Frontal cortex (tissue), 4 donors: ENCODE measurements around the gene KCTD20. TPM values are rescaled to one million over a fixed set of nuclear protein-coding genes. Genes with fewer than 3 reads are reported as not detected.

Source experiments
- DNase-seq, 2 donors: peaks; one replicate each; pipeline ENCODE4 v3.0.0; 2012; ENCODE audit warnings: low spot score in 2 of 2
- FAIRE-seq: peaks from 2 replicates; lab custom pipeline; 2012; peaks lifted over from hg19 to GRCh38; lab: Jason Lieb, UNC
- small RNA-seq: library from RNA; depleted of rRNA; stranded (forward); fragments of <200 nt; gene quantifications from one replicate; pipeline ENCODE3, GENCODE V24; 2014
- total RNA-seq: library from RNA; depleted of rRNA; stranded (reverse); fragments of >200 nt; gene quantifications from one replicate; pipeline ENCODE4 v1.2.3, GENCODE V29; 2014
- donor health status: control.
- donor health status: control.
- donor health status: control.

The KCTD20 gene
- total RNA-seq, 1 donor from 2014 or later: 68.1 TPM

DNA sequence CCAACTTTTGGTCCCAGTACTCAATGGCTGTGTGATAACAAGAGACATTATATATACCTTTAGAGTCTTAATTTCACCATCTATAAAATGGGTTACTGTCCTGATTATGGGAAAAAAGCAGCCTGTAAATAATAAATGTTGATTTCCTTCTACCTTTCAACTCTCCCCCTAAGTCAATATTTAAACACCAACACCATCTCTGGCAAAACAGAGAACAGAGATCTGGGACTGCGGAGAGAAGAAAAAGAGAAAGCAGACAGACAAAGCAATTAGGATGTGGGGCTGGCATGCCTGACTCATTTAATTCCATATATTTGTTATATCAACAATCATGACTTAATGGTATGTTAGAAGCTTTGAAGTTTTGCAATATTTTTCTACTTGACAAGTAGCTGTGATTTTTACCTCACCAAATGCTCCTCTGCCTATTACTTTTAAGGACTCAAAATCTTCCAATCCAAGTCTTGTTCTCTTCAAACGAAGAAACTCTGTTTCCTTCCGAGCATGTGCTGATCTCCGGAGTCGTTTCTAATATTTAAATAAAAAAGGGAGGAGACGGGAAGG lies 81.2 kb downstream of the KCTD20 start:
- DNase-seq (no peak), FAIRE-seq (no peak)

DNA sequence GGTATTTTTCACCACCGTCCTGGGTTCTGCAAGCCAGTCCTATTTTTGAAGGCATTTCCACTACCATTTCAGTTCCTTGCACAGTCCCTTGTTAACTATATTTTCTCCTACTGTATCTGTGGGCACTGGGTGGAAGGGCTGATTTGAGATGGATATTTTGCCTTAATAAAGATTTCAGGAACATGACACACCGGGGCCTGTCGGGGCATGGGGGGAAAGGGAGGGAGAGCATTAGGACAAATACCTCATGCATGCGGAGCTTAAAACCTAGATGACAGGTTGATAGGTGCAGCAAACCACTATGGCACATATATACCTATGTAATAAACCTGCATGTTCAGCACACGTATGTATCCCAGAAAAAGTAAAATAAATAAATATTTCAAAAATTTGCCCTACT lies 82.1 kb downstream of the KCTD20 start:
- FAIRE-seq: no peak

DNA sequence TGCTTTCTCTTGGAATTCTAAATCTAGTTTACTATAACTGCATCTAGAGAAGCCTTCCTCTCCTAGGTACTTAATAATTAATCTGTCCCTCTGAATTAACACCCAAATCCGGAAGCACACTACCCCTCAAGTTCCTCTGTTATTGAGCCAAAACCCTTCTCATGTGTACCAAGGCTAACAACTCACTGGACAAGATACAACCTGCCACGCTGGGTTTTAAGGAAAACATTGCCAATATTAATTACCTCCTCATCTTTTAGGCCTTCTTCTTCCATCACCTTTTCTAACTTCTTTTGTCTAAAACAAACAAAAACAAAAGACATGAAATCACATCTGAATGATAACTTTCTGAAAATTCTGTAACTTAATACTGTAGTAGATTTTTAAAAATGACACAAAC lies 82.5 kb downstream of the KCTD20 start:
- FAIRE-seq: no peak
- no peak for DNase-seq

More for the DNA sequence above, 82.1 kb downstream of the KCTD20 start:
- no peak for DNase-seq

DNA sequence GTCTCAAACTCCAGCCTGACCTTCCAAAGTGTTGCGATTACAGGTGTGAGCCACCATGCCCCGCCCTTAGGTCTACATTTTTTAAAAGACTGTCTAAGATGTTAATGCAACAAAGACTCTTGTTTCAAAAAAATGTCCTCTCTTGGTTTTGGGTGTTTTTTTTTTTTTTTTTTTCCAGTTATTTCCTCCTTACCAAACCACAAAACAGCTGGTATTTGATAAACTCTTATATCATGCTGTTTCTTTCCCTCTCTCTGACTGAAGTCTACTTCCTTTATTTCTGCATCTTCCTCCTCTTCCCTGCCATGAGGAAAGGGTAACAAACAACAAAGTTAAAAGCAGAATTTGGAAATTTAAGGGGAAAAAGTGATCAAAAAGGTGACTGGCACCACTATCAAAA lies 83.3 kb downstream of the KCTD20 start:
- FAIRE-seq: no peak
- DNase-seq: no peak

DNA sequence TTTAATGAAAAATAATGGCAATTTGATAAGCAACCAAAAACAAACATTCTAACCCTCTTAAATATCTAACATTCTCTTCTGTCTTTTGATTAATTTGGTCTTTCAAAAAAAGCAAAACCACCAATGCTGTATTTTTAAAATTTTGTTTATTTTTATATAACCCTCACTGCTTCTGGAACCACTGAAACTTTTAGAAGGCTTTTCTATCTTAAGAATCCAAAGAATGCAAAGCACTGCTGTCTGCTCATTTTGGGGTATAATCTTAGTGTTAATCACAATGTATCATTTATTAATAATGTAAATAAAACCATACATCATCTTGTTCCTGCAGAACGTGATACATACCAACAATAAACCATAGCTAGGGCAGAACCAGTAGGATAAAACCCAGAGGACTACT lies 90.5 kb downstream of the KCTD20 start:
- no peak for FAIRE-seq

DNA sequence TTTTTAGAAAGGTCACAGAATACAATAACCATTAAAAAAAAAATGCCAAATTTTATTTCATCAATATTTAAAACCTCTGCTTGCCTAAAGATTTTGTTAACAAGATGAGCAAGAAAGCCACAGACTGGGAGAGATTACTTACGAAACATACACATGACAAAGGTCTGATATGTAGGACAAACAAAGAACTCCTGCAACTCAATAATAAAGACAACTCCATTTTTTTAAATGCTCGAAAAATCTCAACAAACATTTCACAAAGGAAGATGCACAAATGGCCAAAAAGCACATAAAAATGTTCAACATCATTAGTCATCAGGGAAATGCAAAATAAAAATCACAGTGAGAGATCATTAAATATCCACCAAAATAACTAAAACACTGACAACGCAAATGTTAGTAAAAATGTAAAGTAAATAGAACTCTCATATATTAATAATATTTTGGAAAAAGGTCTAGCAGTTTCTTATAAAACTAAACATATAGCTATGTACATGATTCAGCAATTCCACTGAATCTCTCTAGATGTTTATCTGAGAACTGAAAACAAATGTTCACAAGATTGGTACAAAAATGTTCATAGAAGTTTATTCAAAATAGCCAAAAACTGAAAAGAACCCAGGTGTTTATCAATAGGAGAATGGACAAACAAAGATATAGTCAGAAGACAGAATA lies 94.2 kb downstream of the KCTD20 start:
- no peak for FAIRE-seq

More for the DNA sequence above, 90.5 kb downstream of the KCTD20 start:
- DNase-seq: no peak

DNA sequence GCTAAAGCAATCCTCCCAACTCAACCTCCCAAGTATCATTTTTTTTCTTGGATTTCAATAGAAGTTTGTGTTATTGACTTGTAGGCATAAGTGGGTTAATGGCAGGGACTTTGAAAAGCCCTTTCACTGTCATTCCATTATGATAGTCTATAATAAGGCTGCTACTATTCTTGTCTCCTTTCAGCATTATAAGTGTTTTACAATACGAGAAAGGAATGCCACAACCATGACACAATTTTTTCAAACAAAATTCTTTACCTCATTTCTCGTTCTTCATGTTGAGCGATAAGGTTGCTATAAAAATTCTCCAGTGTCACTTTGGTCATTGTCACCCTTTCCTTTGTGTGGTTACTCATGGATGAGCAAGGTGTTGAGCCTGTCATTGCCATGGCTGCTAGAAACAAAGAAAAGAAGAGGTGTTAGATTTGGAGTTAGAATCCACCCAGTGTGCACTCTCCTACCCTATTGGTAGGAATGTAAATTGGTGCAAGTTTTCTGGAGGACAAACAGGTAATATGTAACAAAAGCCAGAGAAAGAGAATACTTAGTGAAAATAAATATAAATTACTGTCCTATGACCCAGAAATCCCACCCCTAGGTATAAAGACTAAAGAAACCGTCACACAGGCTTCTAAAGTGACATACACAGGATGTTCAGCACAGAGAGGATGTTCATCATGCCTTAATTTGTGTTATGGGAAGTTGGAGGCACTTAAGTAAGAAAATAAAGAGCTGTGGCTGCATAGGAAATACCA lies 97.2 kb downstream of the KCTD20 start:
- FAIRE-seq: no peak
- DNase-seq: no peak

More for the DNA sequence above, 94.2 kb downstream of the KCTD20 start:
- DNase-seq: no peak

Small RNA genes lying within 50 kb of the gene (small RNA-seq; reads per million reads assigned to genes)
- gene RN7SL502P: not detected

Other genes starting within 250 kb of the KCTD20 start
- 17.9 TPM for gene BRPF3, start 246.3 kb upstream of the KCTD20 start, total RNA-seq
- not detected for gene PNPLA1, start 172.9 kb upstream of the KCTD20 start, total RNA-seq
- under 0.01 TPM for gene BNIP5, start 106.1 kb upstream of the KCTD20 start, total RNA-seq
- gene ETV7, start 55.3 kb upstream of the KCTD20 start, total RNA-seq: not detected
- not detected for gene PXT1, start 146 bp upstream of the KCTD20 start, total RNA-seq
- 9.8 TPM for gene STK38, start 104.5 kb downstream of the KCTD20 start, total RNA-seq
- 217 TPM for gene SRSF3, start 151.4 kb downstream of the KCTD20 start, total RNA-seq
- 2.0 TPM for gene CDKN1A, start 235.7 kb downstream of the KCTD20 start, total RNA-seq